ENCODE data around the gene PLA2G2F. TPM values are rescaled to one million over a fixed set of nuclear protein-coding genes. Genes with fewer than 3 reads are reported as not detected.

The PLA2G2F gene
- total RNA-seq (0.47 TPM), polyA plus RNA-seq (7.2 TPM)
- long read RNA-seq, donor 1 = 0 reads
- long read RNA-seq, donor 2 = 0 reads
- long read RNA-seq, donor 3 = 0 reads
- long read RNA-seq, donor 4 = 0 reads
- long read RNA-seq, donor 5 = 0 reads
- long read RNA-seq, donor 6, partial matches to known transcripts = 0 of 1 reads
- long read RNA-seq, donor 6, other reads (novel, unspliced or antisense) = 0 of 1 reads
- long read RNA-seq, donor 7 = 0 reads
- long read RNA-seq, donor 8 = 0 reads
- long read RNA-seq, donor 9 = 0 reads
- long read RNA-seq, donor 10 = 0 reads

GRCh38 chr1:20138961-20139550, at the start of gene PLA2G2F:
Gene PLA2G2F (plus strand): TSS chr1:20139323. CDS start chr1:20139428, 105 bp downstream.
- DNase-seq (ENCODE audit: low read depth in 6 of 9, low spot score in 9 of 9) = no peak
- Histone ChIP-seq H3K4me3 (ENCODE audit: low read length in 2 of 2) (no peak within 1 kb of the TSS), H3K9me3 (ENCODE audit: control insufficient read depth in 2 of 2, insufficient read depth in 1 of 2, low read length in 1 of 2) (no peaks in the 10 kb centered on the region), H3K4me1 (ENCODE audit: control insufficient read depth in 2 of 2, insufficient read depth in 2 of 2, low read length in 2 of 2) (no peaks in the 10 kb centered on the region), H3K27ac (ENCODE audit: low read depth in 1 of 2, low read length in 1 of 2) (no peak within 1 kb of the TSS), H3K27me3 (ENCODE audit: control insufficient read depth in 2 of 2, insufficient read depth in 1 of 2, low read length in 1 of 2) (no peaks in the 10 kb centered on the region), H3K36me3 (ENCODE audit: control insufficient read depth in 2 of 2, insufficient read depth in 2 of 2, low read length in 1 of 2) (no peaks in the 10 kb centered on the region)
- WGBS = 93% methylated on average over 9 of the region's 9 CpGs

DNA sequence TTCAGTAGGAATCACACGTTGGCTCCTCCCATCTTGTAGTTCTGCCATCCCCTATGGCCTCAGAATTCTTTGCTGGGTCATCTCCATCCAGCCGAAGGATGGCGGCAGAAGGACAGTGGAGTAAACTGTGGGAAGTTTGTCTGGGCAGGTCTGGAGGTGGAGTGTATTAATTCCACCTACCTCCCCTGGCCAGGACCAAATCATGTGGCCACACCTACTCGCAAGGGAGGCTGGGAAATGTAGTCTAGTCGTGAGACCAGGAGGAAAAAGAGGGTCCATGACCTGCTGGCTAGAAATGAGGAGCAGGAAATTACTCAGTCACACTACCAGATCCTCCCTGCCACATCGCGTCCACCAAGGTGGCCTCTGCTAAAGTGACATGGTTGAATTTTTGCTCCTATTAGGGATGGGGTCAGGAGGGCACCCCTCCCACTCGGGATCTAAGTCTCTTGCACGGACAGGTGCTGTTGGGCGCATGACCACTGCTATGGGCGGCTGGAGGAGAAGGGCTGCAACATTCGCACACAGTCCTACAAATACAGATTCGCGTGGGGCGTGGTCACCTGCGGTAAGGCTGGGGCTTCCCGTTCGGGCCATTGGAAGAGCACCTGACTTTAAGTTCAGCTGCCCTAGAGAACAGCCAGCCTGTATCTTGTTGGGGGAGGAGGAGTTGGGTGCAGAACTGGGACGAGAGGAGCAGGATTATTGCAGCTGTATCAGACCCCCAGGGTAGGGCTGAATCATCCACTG, 49.6 kb upstream of the PLA2G2F start:
- WGBS = 89% methylated on average over 19 of the region's 19 CpGs
- H3K4me3 ChIP-seq (ENCODE audit: low read length in 2 of 2) = no peak overlapping the region
- no peaks in the 10 kb centered on the region for H3K4me1 ChIP-seq (ENCODE audit: control insufficient read depth in 2 of 2, insufficient read depth in 2 of 2, low read length in 2 of 2)
- no peaks in the 10 kb centered on the region for H3K36me3 ChIP-seq (ENCODE audit: control insufficient read depth in 2 of 2, insufficient read depth in 2 of 2, low read length in 1 of 2)
- H3K27me3 ChIP-seq (ENCODE audit: control insufficient read depth in 2 of 2, insufficient read depth in 1 of 2, low read length in 1 of 2) = no peaks in the 10 kb centered on the region
- H3K9me3 ChIP-seq (ENCODE audit: control insufficient read depth in 2 of 2, insufficient read depth in 1 of 2, low read length in 1 of 2) = no peaks in the 10 kb centered on the region
- H3K27ac ChIP-seq (ENCODE audit: low read depth in 1 of 2, low read length in 1 of 2) = no peak overlapping the region
- DNase-seq (ENCODE audit: low read depth in 6 of 9, low spot score in 9 of 9) = no peak

DNA sequence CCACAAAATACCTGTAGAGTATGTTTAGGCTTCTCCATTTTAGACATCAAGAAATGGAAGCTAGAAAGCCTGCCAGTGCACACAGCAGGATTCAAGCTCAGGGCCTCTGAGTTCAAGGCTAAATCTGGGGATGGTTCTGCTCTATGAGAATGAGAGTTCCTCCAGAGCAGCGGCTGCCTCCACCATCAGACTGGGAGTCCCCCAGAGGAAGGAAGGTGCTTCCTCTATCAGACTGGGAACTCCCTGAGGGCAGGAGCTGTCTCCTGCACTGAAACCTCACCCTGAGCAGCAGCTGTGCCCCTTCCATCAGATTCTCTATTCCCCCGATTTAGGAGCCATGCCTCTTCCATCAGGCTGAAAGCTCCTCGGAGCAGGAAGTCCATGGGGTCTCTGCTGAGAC, 49.0 kb upstream of the PLA2G2F start:
- Histone ChIP-seq H3K27ac (ENCODE audit: low read depth in 1 of 2, low read length in 1 of 2) (no peak overlapping the region), H3K4me3 (ENCODE audit: low read length in 2 of 2) (no peak overlapping the region), H3K27me3 (ENCODE audit: control insufficient read depth in 2 of 2, insufficient read depth in 1 of 2, low read length in 1 of 2) (no peaks in the 10 kb centered on the region), H3K4me1 (ENCODE audit: control insufficient read depth in 2 of 2, insufficient read depth in 2 of 2, low read length in 2 of 2) (no peaks in the 10 kb centered on the region), H3K36me3 (ENCODE audit: control insufficient read depth in 2 of 2, insufficient read depth in 2 of 2, low read length in 1 of 2) (no peaks in the 10 kb centered on the region), H3K9me3 (ENCODE audit: control insufficient read depth in 2 of 2, insufficient read depth in 1 of 2, low read length in 1 of 2) (no peaks in the 10 kb centered on the region)
- DNase-seq (ENCODE audit: low read depth in 6 of 9, low spot score in 9 of 9) = no peak
- 92% methylated on average over 3 of the region's 3 CpGs for WGBS

- H3K4me1 ChIP-seq (ENCODE audit: control insufficient read depth in 2 of 2, insufficient read depth in 2 of 2, low read length in 2 of 2) = no peaks in the 10 kb centered on the region
- no peak for DNase-seq (ENCODE audit: low read depth in 6 of 9, low spot score in 9 of 9)
- no peaks in the 10 kb centered on the region for H3K36me3 ChIP-seq (ENCODE audit: control insufficient read depth in 2 of 2, insufficient read depth in 2 of 2, low read length in 1 of 2)
- H3K9me3 ChIP-seq (ENCODE audit: control insufficient read depth in 2 of 2, insufficient read depth in 1 of 2, low read length in 1 of 2) = no peaks in the 10 kb centered on the region
- no peak overlapping the region for H3K27ac ChIP-seq (ENCODE audit: low read depth in 1 of 2, low read length in 1 of 2)
- no peaks in the 10 kb centered on the region for H3K27me3 ChIP-seq (ENCODE audit: control insufficient read depth in 2 of 2, insufficient read depth in 1 of 2, low read length in 1 of 2)
- WGBS = 96% methylated on average over 6 of the region's 6 CpGs
- no peak overlapping the region for H3K4me3 ChIP-seq (ENCODE audit: low read length in 2 of 2)
These were observed 48.5 kb upstream of the PLA2G2F start for GRCh38 chr1:20090641-20091040.

DNA sequence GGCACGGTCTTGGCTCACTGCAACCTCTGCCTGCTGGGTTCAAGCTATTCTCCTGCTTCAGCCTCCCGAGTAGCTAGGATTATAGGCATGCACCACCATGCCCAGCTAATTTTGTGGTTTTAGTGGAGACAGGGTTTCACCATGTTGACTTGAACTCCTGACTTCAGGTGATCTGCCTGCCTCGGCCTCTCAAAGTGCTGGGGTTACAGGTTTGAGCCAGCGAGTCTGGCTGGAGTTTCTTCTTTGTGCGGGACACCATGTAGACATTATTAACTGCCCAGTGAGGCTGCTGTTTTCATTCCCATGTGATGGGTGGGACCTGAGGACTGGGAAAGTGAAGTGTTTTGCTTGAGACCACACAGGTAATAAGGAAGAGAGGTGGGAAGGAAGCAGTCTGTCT, 45.8 kb upstream of the PLA2G2F start:
- H3K36me3 ChIP-seq (ENCODE audit: control insufficient read depth in 2 of 2, insufficient read depth in 2 of 2, low read length in 1 of 2) = no peaks in the 10 kb centered on the region
- no peaks in the 10 kb centered on the region for H3K27me3 ChIP-seq (ENCODE audit: control insufficient read depth in 2 of 2, insufficient read depth in 1 of 2, low read length in 1 of 2)
- no peak overlapping the region for H3K4me3 ChIP-seq (ENCODE audit: low read length in 2 of 2)
- no peaks in the 10 kb centered on the region for H3K9me3 ChIP-seq (ENCODE audit: control insufficient read depth in 2 of 2, insufficient read depth in 1 of 2, low read length in 1 of 2)
- no peak for DNase-seq (ENCODE audit: low read depth in 6 of 9, low spot score in 9 of 9)
- WGBS = 93% methylated on average over 5 of the region's 5 CpGs
- H3K27ac ChIP-seq (ENCODE audit: low read depth in 1 of 2, low read length in 1 of 2) = no peak overlapping the region
- H3K4me1 ChIP-seq (ENCODE audit: control insufficient read depth in 2 of 2, insufficient read depth in 2 of 2, low read length in 2 of 2) = no peaks in the 10 kb centered on the region

DNA sequence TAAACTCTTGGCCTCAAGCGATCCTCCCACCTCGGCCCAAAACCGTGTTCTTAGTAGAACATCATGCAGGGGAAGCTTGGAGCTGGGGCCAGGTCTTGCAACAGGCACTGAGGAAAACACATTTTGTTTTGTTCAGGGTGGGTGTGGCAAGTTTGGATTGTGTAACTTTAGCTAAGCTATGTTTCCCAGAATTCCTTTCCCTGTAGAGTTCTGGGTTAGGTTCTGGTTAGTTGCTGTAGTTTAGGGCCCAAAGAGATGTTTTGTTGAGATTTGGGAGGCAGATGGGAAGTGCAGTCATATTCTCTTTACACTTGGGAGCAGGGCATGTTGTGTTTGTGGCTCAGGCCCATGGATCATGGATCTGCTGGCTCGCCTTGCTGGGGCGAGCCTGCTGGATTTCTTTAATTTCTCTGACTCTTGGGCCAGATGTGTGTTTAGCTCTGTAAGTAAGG, 45.2 kb upstream of the PLA2G2F start:
- no peak overlapping the region for H3K4me3 ChIP-seq (ENCODE audit: low read length in 2 of 2)
- H3K9me3 ChIP-seq (ENCODE audit: control insufficient read depth in 2 of 2, insufficient read depth in 1 of 2, low read length in 1 of 2) = no peaks in the 10 kb centered on the region
- H3K4me1 ChIP-seq (ENCODE audit: control insufficient read depth in 2 of 2, insufficient read depth in 2 of 2, low read length in 2 of 2) = no peaks in the 10 kb centered on the region
- no peaks in the 10 kb centered on the region for H3K27me3 ChIP-seq (ENCODE audit: control insufficient read depth in 2 of 2, insufficient read depth in 1 of 2, low read length in 1 of 2)
- H3K27ac ChIP-seq (ENCODE audit: low read depth in 1 of 2, low read length in 1 of 2) = no peak overlapping the region
- H3K36me3 ChIP-seq (ENCODE audit: control insufficient read depth in 2 of 2, insufficient read depth in 2 of 2, low read length in 1 of 2) = no peaks in the 10 kb centered on the region
- WGBS = 93% methylated on average over 5 of the region's 5 CpGs
- DNase-seq (ENCODE audit: low read depth in 6 of 9, low spot score in 9 of 9) = no peak

GRCh38 chr1:20095564-20096434, 43.3 kb upstream of the PLA2G2F start:
- Histone ChIP-seq H3K4me3 (ENCODE audit: low read length in 2 of 2) (no peak overlapping the region), H3K9me3 (ENCODE audit: control insufficient read depth in 2 of 2, insufficient read depth in 1 of 2, low read length in 1 of 2) (no peaks in the 10 kb centered on the region), H3K4me1 (ENCODE audit: control insufficient read depth in 2 of 2, insufficient read depth in 2 of 2, low read length in 2 of 2) (no peaks in the 10 kb centered on the region), H3K36me3 (ENCODE audit: control insufficient read depth in 2 of 2, insufficient read depth in 2 of 2, low read length in 1 of 2) (no peaks in the 10 kb centered on the region), H3K27me3 (ENCODE audit: control insufficient read depth in 2 of 2, insufficient read depth in 1 of 2, low read length in 1 of 2) (no peaks in the 10 kb centered on the region), H3K27ac (ENCODE audit: low read depth in 1 of 2, low read length in 1 of 2) (no peak overlapping the region)
- WGBS = 86% methylated on average over 5 of the region's 5 CpGs
- DNase-seq (ENCODE audit: low read depth in 6 of 9, low spot score in 9 of 9) = no peak

- DNase-seq (ENCODE audit: low read depth in 6 of 9, low spot score in 9 of 9) = no peak
- WGBS = 91% methylated on average over 7 of the region's 7 CpGs
- H3K27ac ChIP-seq (ENCODE audit: low read depth in 1 of 2, low read length in 1 of 2) = no peak overlapping the region
- H3K27me3 ChIP-seq (ENCODE audit: control insufficient read depth in 2 of 2, insufficient read depth in 1 of 2, low read length in 1 of 2) = no peaks in the 10 kb centered on the region
- no peaks in the 10 kb centered on the region for H3K4me1 ChIP-seq (ENCODE audit: control insufficient read depth in 2 of 2, insufficient read depth in 2 of 2, low read length in 2 of 2)
- H3K4me3 ChIP-seq (ENCODE audit: low read length in 2 of 2) = no peak overlapping the region
- no peaks in the 10 kb centered on the region for H3K9me3 ChIP-seq (ENCODE audit: control insufficient read depth in 2 of 2, insufficient read depth in 1 of 2, low read length in 1 of 2)
- no peaks in the 10 kb centered on the region for H3K36me3 ChIP-seq (ENCODE audit: control insufficient read depth in 2 of 2, insufficient read depth in 2 of 2, low read length in 1 of 2)
These were observed 42.2 kb upstream of the PLA2G2F start for GRCh38 chr1:20096840-20097447.
